ENCODE measurements around the gene ATP8B4. TPM values are rescaled to one million over a fixed set of nuclear protein-coding genes. Genes with fewer than 3 reads are reported as not detected.

ATP8B4 gene
- total RNA-seq, 1 experiment from 2014 or later, result not detected

DNA sequence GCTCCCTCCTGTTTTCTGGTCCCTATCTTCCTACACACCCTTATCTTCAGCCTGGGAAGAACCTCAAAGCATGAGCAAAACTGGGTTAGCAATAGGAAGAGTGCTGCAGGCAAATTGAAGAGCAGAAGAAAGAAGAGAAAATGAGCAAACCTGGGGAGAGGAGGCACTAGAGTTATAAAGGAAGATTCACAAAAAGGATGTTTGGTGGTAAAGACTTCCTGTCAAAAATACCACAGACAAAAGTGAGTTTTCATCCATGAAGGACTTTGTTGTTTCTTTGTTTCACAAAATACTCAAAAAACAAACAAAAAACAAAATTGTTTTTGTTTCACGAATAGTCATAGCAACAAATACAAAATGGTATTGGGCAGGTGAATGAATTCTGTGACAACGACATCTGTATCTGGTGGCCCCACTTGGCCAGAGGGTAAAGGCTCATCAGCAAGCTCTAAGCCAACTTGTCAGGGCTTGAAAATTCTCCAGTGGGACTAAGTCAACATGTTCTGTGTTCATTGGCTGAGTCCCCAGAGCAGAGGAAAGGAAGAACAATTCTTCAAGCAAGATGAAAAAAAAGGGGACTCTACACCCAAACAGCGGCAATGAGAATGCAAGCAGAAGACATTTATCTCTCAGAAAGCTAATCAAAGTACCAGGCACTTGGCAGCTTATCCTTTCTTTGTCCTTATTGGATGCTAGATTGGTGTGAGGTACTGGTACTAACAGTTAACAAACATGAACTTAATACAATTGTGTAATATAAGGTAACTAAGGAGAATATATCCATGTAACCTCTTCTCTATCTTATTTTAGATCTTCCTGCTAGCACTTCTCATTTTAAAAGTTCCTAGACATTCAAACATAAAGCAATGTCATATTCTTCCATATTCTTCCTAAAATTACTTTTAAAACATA is 9.7 kb downstream of the ATP8B4 start:
- no peak overlapping the region for H3K27ac ChIP-seq (ENCODE audit: low read length)
- no peaks in the 10 kb centered on the region for H3K27me3 ChIP-seq (ENCODE audit: low read length)
- ChIA-PET POLR2A (ENCODE audit: unreplicated experiment) (interaction anchor here (0.6 kb wide), 1 partner anchor 390 kb away, joined by 7 read pairs; no protein-coding TSS in a partner anchor), CTCF (no interaction called here)
- no peaks in the 10 kb centered on the region for H3K9me3 ChIP-seq (ENCODE audit: low read length)
- no peak for TF ChIP-seq EZH2 (IDR thresholded peaks at IDR 0.05; ENCODE audit: low read length, unreplicated experiment)
- no peak for TF ChIP-seq CTCF (conservative IDR thresholded peaks at IDR 0.05; ENCODE audit: low read depth, low read length)
- TF ChIP-seq EZH2phosphoT487 (IDR thresholded peaks at IDR 0.05; ENCODE audit: borderline replicate concordance, low read length), result no peak
- H4K20me1 ChIP-seq (ENCODE audit: low read length), result no peaks in the 10 kb centered on the region
- no peak overlapping the region for H3K4me2 ChIP-seq (ENCODE audit: low read length)
- no TSS peak for BruUV-seq (replicated peaks)
- no peaks in the 10 kb centered on the region for H3K9me2 ChIP-seq (replicated peaks; ENCODE audit: low read length)
- DNase-seq (no peak), ATAC-seq (no peak)
- intact Hi-C loops (cut with micrococcal nuclease), result no loop called here
- no peaks in the 10 kb centered on the region for H3K36me3 ChIP-seq (ENCODE audit: low read depth, low read length)
- H3K4me3 ChIP-seq (ENCODE audit: low read length), result no peak overlapping the region
- H2AFZ ChIP-seq (ENCODE audit: low read length), result no peak overlapping the region
- H3F3A ChIP-seq (ENCODE audit: low read length, unreplicated experiment), result no peaks in the 10 kb centered on the region
- H3K79me2 ChIP-seq (ENCODE audit: low read length), result no peaks in the 10 kb centered on the region
- H3K9ac ChIP-seq (ENCODE audit: low read length), result no peak overlapping the region
- no peaks in the 10 kb centered on the region for H3K4me1 ChIP-seq (ENCODE audit: insufficient read depth, low read length)

- ChIA-PET CTCF (no interaction called here), POLR2A (ENCODE audit: unreplicated experiment) (interaction anchor here (0.6 kb wide), 1 partner anchor 390 kb away, joined by 7 read pairs; no protein-coding TSS in a partner anchor)
- Histone ChIP-seq H3K9ac (ENCODE audit: low read length) (no peak overlapping the region), H3F3A (ENCODE audit: low read length, unreplicated experiment) (no peaks in the 10 kb centered on the region), H2AFZ (ENCODE audit: low read length) (no peak overlapping the region), H3K4me2 (ENCODE audit: low read length) (no peak overlapping the region), H3K4me3 (ENCODE audit: low read length) (no peak overlapping the region), H3K9me2 (replicated peaks; ENCODE audit: low read length) (no peaks in the 10 kb centered on the region), H3K4me1 (ENCODE audit: insufficient read depth, low read length) (no peaks in the 10 kb centered on the region), H4K20me1 (ENCODE audit: low read length) (no peaks in the 10 kb centered on the region), H3K36me3 (ENCODE audit: low read depth, low read length) (no peaks in the 10 kb centered on the region), H3K9me3 (ENCODE audit: low read length) (no peaks in the 10 kb centered on the region), H3K79me2 (ENCODE audit: low read length) (no peaks in the 10 kb centered on the region), H3K27ac (ENCODE audit: low read length) (no peak overlapping the region), H3K27me3 (ENCODE audit: low read length) (no peaks in the 10 kb centered on the region)
- intact Hi-C loops (cut with micrococcal nuclease), result no loop called here
- TF ChIP-seq EZH2 (IDR thresholded peaks at IDR 0.05; ENCODE audit: low read length, unreplicated experiment), result no peak
- no peak for TF ChIP-seq EZH2phosphoT487 (IDR thresholded peaks at IDR 0.05; ENCODE audit: borderline replicate concordance, low read length)
- no peak for DNase-seq
- ATAC-seq, result no peak
- no TSS peak for BruUV-seq (replicated peaks)
Measured at GRCh38 chr15:50108461-50108860, 10.6 kb downstream of the ATP8B4 start.

GRCh38 chr15:50107591-50108408 is 11.2 kb downstream of the ATP8B4 start:
- Histone ChIP-seq H3K9me3 (ENCODE audit: low read length) (no peaks in the 10 kb centered on the region), H3K27ac (ENCODE audit: low read length) (no peak overlapping the region), H3K9me2 (replicated peaks; ENCODE audit: low read length) (no peaks in the 10 kb centered on the region), H3K4me3 (ENCODE audit: low read length) (no peak overlapping the region), H2AFZ (ENCODE audit: low read length) (no peak overlapping the region), H4K20me1 (ENCODE audit: low read length) (no peaks in the 10 kb centered on the region), H3K4me1 (ENCODE audit: insufficient read depth, low read length) (no peaks in the 10 kb centered on the region), H3K4me2 (ENCODE audit: low read length) (no peak overlapping the region), H3F3A (ENCODE audit: low read length, unreplicated experiment) (no peaks in the 10 kb centered on the region), H3K79me2 (ENCODE audit: low read length) (no peaks in the 10 kb centered on the region), H3K9ac (ENCODE audit: low read length) (no peak overlapping the region), H3K36me3 (ENCODE audit: low read depth, low read length) (no peaks in the 10 kb centered on the region), H3K27me3 (ENCODE audit: low read length) (no peaks in the 10 kb centered on the region)
- DNase-seq (no peak), ATAC-seq (no peak)
- POLR2A ChIA-PET (ENCODE audit: unreplicated experiment), result no interaction called here
- TF ChIP-seq EZH2phosphoT487 (IDR thresholded peaks at IDR 0.05; ENCODE audit: borderline replicate concordance, low read length) (no peak), EZH2 (IDR thresholded peaks at IDR 0.05; ENCODE audit: low read length, unreplicated experiment) (no peak), CTCF (conservative IDR thresholded peaks at IDR 0.05; ENCODE audit: low read depth, low read length) (no peak)
- CTCF ChIA-PET, result no interaction called here
- no TSS peak for BruUV-seq (replicated peaks)
- intact Hi-C loops (cut with micrococcal nuclease), result no loop called here

All from PC-3 (cell line).